Panc1 (cell line): ENCODE results near the gene PBXIP1. TPM values are rescaled to one million over a fixed set of nuclear protein-coding genes. Genes with fewer than 3 reads are reported as not detected.

Experiments used
- ATAC-seq: fragments of 200-7000 bp; cut with Tn5 transposase; 2 replicates; pipeline ENCODE4 v1.9.1; 2020; ENCODE audit warnings: mild to moderate bottlenecking, moderate library complexity
- BruUV-seq: library from RNA; stranded (reverse); fragments of 400-500 nt; replicated peaks from 2 replicates; lab custom pipeline; 2021; lab: Mats Ljungman, UMichigan
- CTCF ChIA-PET: fragments of 300-600 bp; sonication (Branson Sonifier 250); formaldehyde crosslinking; loops from one replicate; lab custom pipeline; 2022; ENCODE audit warnings: antibody characterized with exemption; lab: Charles Lee
- POLR2A ChIA-PET: fragments of 300-600 bp; sonication (Branson Sonifier 250); formaldehyde crosslinking; loops from one replicate; lab custom pipeline; 2022; ENCODE audit warnings: antibody characterized with exemption; lab: Charles Lee
- DNase-seq: peaks from one replicate; pipeline ENCODE4 v3.0.0-alpha.2; 2010; ENCODE audit warnings: low read depth, low spot score
- H3K27ac ChIP-seq: 2 replicates; pipeline ENCODE4 v1.5.1; 2011; ENCODE audit warnings: mild to moderate bottlenecking, low read length, inconsistent platforms
- H3K27me3 ChIP-seq: fragments of 200-500 bp; sonication (Bioruptor generic); 2 replicates; pipeline ENCODE4 v1.6.0; 2014; ENCODE audit warnings: low read length, inconsistent platforms; ENCODE audit not compliant: control insufficient read depth, insufficient read depth
- H3K36me3 ChIP-seq: fragments of 200-500 bp; sonication (Bioruptor generic); 2 replicates; pipeline ENCODE4 v1.5.1; 2014; ENCODE audit warnings: inconsistent platforms, mild to moderate bottlenecking, low read length, moderate library complexity; ENCODE audit not compliant: control insufficient read depth, insufficient read depth
- H3K4me1 ChIP-seq: 2 replicates; pipeline ENCODE4 v1.5.1; 2011; ENCODE audit warnings: inconsistent platforms, mild to moderate bottlenecking, low read length, moderate library complexity; ENCODE audit not compliant: control insufficient read depth, insufficient read depth
- H3K4me3 ChIP-seq, 2 experiments: 2 replicates each; pipeline ENCODE4 v1.5.1; 2011 to 2012; ENCODE audit warnings: low read depth in 2 of 2, low read length in 2 of 2, mild to moderate bottlenecking in 2 of 2, inconsistent platforms in 1 of 2, moderate library complexity in 1 of 2
- H3K9me3 ChIP-seq: fragments of 200-500 bp; sonication (Bioruptor generic); 2 replicates; pipeline ENCODE4 v1.5.1; 2014; ENCODE audit warnings: low read depth, mild to moderate bottlenecking, inconsistent platforms, low read length, moderate library complexity; ENCODE audit not compliant: control insufficient read depth, insufficient read depth
- POLR2AphosphoS5 ChIP-seq: IDR thresholded peaks from 2 replicates; pipeline ENCODE4 v1.6.1; 2012; ENCODE audit warnings: mild to moderate bottlenecking, low read depth, low read length, moderate library complexity
- SIN3A ChIP-seq: IDR thresholded peaks from 2 replicates; pipeline ENCODE4 v1.6.1; 2012; ENCODE audit warnings: low read depth, mild to moderate bottlenecking, low read length, moderate library complexity, borderline replicate concordance; ENCODE audit not compliant: insufficient read depth
- TCF7L2 ChIP-seq: IDR thresholded peaks from 2 replicates; pipeline ENCODE4 v1.6.1; 2011; ENCODE audit warnings: mild to moderate bottlenecking, low read depth, low read length, inconsistent platforms
- in situ Hi-C: cut with HindIII; loops from 2 replicates; pipeline ENCODE4 v1.10.0; 2016; ENCODE audit warnings: low sequenced_read_pairs, low pct_unique_long_range_greater_than_20kb
- intact Hi-C: fragments of 100-400 bp; cut with micrococcal nuclease; formaldehyde crosslinking; loops from one replicate; pipeline ENCODE4 v1.10.0; 2022; ENCODE audit not compliant: unreplicated experiment
- total RNA-seq: library from RNA; stranded (reverse); gene quantifications from one replicate; pipeline ENCODE4 v1.2.1, GENCODE V29; 2021; ENCODE audit not compliant: unreplicated experiment
- TF ChIP-seq, protein P1 (sequence below): fragments of 450-650 bp; IDR thresholded peaks from 2 replicates; pipeline ENCODE4 v1.5.1; 2017; ENCODE audit warnings: mild to moderate bottlenecking
- TF ChIP-seq, protein P2 (sequence below), 2 experiments: IDR thresholded peaks; 2 replicates each; pipeline ENCODE4 v1.6.1; 2011 to 2012; ENCODE audit warnings: low read depth in 2 of 2, control low read depth in 1 of 2, low read length in 1 of 2, mild to moderate bottlenecking in 1 of 2, moderate library complexity in 1 of 2; ENCODE audit not compliant: insufficient read depth in 1 of 2

PBXIP1 gene
- total RNA-seq, 1 experiment from 2014 or later: 40.7 TPM

DNA sequence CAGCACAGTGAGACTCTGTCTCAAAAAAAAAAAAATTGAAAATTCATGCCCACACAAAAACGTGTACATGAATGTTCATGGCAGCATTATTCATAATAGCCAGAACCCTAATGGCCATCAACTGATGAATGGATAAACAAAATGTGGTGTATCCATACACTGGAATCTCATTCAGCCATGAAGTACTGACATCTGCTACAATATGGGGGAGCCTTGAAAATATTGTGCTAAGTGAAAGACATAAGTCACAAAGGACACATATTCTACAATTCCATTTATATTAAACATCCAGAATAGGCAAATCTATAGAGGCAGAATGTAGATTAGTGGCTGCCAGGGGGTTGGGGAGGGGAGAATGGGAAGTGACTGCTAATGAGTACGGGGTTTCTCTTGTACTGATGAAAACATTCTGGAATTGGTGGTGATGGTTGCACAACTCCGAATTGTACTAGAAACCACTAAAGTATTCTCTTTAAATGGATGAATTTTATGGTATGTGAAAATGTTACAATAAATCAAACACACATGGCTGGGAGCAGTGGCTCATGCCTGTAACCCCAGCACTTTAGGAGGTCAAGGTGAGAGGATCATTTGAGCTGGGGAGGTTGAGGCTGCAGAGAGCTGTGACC, 52.8 kb downstream of the PBXIP1 start:
- Histone ChIP-seq H3K27me3 (no peaks in the 10 kb centered on the region), H3K27ac (no peak overlapping the region), H3K4me1 (no peaks in the 10 kb centered on the region), H3K36me3 (no peaks in the 10 kb centered on the region), H3K4me3 (no peak overlapping the region), H3K9me3 (no peaks in the 10 kb centered on the region)
- BruUV-seq: no TSS peak
- POLR2A ChIA-PET: no interaction called here
- ATAC-seq (no peak), DNase-seq (no peak)
- in situ Hi-C loops (no loop called here), intact Hi-C loops (no loop called here)
- CTCF ChIA-PET: interaction anchor here (0.6 to 0.7 kb wide), 3 partner anchors 15 to 43 kb away, joined by 3 to 5 read pairs (median 3); no protein-coding TSS in a partner anchor
- no peak for TF ChIP-seq TCF7L2
- no peak for TF ChIP-seq SIN3A

DNA sequence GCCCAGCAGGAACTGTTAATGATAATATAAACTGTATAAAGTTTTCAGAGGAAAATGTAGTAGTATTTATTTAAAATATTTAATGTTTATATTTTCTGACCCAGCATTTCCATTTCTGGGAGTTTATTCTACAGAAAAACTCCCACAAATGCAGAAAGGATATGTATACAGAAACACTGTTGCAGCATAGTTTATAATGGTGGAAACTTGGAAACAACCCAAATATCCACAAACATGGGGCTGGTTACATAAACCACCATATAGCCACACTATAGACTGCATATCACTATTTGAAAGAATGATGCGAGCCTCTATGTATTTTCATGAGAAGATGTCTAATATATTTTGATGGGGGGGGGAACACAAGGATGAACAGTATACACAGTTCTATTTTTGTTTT, 54.3 kb downstream of the PBXIP1 start:
- Histone ChIP-seq H3K9me3 (no peaks in the 10 kb centered on the region), H3K36me3 (no peaks in the 10 kb centered on the region), H3K4me3 (no peak overlapping the region), H3K27ac (no peak overlapping the region), H3K27me3 (no peaks in the 10 kb centered on the region), H3K4me1 (no peaks in the 10 kb centered on the region)
- in situ Hi-C loops (no loop called here), intact Hi-C loops (no loop called here)
- TF ChIP-seq, protein P1, sequence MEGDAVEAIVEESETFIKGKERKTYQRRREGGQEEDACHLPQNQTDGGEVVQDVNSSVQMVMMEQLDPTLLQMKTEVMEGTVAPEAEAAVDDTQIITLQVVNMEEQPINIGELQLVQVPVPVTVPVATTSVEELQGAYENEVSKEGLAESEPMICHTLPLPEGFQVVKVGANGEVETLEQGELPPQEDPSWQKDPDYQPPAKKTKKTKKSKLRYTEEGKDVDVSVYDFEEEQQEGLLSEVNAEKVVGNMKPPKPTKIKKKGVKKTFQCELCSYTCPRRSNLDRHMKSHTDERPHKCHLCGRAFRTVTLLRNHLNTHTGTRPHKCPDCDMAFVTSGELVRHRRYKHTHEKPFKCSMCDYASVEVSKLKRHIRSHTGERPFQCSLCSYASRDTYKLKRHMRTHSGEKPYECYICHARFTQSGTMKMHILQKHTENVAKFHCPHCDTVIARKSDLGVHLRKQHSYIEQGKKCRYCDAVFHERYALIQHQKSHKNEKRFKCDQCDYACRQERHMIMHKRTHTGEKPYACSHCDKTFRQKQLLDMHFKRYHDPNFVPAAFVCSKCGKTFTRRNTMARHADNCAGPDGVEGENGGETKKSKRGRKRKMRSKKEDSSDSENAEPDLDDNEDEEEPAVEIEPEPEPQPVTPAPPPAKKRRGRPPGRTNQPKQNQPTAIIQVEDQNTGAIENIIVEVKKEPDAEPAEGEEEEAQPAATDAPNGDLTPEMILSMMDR: no peak
- TF ChIP-seq POLR2AphosphoS5: no peak
- TF ChIP-seq, protein P2, sequence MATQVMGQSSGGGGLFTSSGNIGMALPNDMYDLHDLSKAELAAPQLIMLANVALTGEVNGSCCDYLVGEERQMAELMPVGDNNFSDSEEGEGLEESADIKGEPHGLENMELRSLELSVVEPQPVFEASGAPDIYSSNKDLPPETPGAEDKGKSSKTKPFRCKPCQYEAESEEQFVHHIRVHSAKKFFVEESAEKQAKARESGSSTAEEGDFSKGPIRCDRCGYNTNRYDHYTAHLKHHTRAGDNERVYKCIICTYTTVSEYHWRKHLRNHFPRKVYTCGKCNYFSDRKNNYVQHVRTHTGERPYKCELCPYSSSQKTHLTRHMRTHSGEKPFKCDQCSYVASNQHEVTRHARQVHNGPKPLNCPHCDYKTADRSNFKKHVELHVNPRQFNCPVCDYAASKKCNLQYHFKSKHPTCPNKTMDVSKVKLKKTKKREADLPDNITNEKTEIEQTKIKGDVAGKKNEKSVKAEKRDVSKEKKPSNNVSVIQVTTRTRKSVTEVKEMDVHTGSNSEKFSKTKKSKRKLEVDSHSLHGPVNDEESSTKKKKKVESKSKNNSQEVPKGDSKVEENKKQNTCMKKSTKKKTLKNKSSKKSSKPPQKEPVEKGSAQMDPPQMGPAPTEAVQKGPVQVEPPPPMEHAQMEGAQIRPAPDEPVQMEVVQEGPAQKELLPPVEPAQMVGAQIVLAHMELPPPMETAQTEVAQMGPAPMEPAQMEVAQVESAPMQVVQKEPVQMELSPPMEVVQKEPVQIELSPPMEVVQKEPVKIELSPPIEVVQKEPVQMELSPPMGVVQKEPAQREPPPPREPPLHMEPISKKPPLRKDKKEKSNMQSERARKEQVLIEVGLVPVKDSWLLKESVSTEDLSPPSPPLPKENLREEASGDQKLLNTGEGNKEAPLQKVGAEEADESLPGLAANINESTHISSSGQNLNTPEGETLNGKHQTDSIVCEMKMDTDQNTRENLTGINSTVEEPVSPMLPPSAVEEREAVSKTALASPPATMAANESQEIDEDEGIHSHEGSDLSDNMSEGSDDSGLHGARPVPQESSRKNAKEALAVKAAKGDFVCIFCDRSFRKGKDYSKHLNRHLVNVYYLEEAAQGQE (IDR thresholded peaks at IDR 0.05; ENCODE audit: insufficient read depth in 1 of 2, low read depth in 2 of 2, low read length in 1 of 2): no peak
- no peak for TF ChIP-seq SIN3A
- ATAC-seq: no peak
- DNase-seq: no peak
- POLR2A ChIA-PET: no interaction called here
- no TSS peak for BruUV-seq
- CTCF ChIA-PET: no interaction called here

DNA sequence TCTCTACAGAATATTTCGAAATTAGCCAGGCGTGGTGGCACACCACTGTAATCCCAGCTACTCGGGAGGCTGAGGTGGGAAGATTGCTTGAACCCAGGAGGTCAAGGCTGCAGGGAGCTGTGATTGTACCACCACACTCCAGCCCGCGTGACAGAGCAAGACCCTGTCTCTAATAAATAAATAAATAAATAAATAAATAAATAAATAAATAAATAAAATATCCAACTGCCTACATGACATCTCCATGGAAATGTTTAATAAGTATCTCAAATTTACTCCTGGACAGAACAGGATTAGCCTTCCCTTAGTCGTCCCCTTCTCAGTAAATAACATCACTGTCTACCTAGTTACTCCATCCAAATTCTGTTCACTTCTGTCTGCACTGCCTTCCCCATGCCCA, 56.9 kb downstream of the PBXIP1 start:
- Histone ChIP-seq H3K4me1 (no peaks in the 10 kb centered on the region), H3K9me3 (no peaks in the 10 kb centered on the region), H3K36me3 (no peaks in the 10 kb centered on the region), H3K4me3 (no peak overlapping the region), H3K27me3 (no peaks in the 10 kb centered on the region; the same call in 1 of the 2 replicates), H3K27ac (no peak overlapping the region)
- ChIA-PET CTCF (no interaction called here), POLR2A (no interaction called here)
- DNase-seq: no peak
- in situ Hi-C loops: no loop called here
- BruUV-seq: no TSS peak
- ATAC-seq: no peak
- intact Hi-C loops: no loop called here
- no peak for TF ChIP-seq SIN3A
- no peak for TF ChIP-seq TCF7L2
